SK-N-DZ (cell line): ENCODE data around the gene SEMA4G.

ENCODE experiments used
- DNase-seq: peaks from one replicate; pipeline ENCODE4 v3.0.0-alpha.2; 2015; ENCODE audit warnings: low spot score
- small RNA-seq, 2 experiments: library from RNA; depleted of rRNA; stranded (forward); fragments of <200 nt; gene quantifications; one replicate each; pipeline ENCODE3, GENCODE V24; 2014

SEMA4G gene

DNA sequence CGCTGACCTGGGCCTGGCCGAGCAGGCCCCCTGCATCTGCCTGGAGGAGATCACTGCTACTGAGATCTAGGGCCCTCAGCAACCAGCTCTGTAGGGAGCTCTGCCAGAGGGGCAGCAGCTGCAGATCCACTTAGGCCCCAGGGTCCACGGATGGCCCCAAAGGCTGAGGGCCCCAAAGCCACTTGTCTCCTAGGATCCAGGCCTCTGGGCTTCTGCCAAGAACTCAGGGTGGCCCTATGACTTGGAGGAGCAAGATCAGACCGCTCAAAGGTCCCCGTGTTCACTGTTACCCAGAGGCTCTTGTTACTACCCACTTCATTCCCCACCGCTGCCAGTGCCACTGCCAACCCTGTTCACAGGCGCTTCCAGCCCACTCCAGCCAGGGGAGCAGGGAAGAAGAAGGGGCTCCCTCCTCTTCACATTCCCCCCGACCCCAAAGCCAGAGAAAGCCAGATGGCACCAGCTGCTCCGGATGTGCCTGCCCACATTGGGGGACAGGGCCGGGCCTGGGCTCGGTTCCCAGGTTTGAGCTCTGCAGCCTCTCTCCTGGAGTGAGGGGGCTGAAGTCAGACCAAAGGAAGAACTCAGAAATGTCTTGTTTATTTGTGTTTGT lies 37.9 kb downstream of the SEMA4G start:
- DNase-seq, result no peak

DNA sequence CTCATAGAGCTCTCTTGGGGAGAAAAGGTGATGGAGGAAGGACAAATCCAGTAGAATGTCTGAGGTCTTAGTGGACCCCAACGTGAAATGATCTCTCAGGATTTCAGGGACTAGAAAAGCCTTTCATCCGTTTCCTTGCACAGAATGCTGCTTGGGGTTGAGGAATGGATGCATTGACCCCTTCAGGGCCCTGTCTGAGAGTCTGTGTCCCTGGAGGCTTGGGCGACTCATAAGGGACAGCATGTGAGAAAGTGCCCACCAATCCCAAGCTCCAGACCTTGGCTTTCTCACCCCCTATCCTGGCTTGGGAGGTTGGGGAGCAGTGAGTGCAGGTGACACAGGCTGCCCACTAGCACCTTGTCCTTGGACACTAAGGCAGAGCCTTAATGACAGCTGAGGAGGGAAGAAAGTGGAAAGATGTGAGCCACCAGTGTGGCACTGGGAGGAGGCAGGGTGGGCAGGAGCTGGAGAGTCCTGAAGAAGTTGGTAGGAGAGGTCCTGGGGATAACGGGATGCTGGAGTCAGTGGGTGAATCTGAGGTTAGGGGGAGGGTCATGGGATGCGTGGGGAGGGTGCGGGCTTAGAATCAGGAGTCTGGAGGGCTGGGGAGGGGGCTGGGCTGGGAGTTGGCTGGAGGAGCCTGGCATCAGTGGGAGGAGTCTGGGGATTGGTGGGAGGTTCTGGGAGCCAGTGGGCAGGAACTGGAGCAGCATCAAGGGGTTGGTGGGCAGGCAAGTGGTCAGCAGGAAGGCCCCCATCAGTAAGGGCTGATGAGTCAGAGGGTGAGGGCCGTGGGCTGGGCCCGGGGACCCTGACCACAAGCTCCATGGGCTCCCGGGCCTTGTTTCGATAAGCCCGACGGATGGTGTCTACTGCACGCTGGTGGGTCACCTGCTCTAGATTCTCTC lies 38.9 kb downstream of the SEMA4G start:
- DNase-seq, result no peak

GRCh38 chr10:101008823-101009423 lies 39.6 kb downstream of the SEMA4G start:
- DNase-seq, result no peak

- DNase-seq, result no peak
These were observed 41.0 kb downstream of the SEMA4G start for GRCh38 chr10:101010329-101010728.

DNA sequence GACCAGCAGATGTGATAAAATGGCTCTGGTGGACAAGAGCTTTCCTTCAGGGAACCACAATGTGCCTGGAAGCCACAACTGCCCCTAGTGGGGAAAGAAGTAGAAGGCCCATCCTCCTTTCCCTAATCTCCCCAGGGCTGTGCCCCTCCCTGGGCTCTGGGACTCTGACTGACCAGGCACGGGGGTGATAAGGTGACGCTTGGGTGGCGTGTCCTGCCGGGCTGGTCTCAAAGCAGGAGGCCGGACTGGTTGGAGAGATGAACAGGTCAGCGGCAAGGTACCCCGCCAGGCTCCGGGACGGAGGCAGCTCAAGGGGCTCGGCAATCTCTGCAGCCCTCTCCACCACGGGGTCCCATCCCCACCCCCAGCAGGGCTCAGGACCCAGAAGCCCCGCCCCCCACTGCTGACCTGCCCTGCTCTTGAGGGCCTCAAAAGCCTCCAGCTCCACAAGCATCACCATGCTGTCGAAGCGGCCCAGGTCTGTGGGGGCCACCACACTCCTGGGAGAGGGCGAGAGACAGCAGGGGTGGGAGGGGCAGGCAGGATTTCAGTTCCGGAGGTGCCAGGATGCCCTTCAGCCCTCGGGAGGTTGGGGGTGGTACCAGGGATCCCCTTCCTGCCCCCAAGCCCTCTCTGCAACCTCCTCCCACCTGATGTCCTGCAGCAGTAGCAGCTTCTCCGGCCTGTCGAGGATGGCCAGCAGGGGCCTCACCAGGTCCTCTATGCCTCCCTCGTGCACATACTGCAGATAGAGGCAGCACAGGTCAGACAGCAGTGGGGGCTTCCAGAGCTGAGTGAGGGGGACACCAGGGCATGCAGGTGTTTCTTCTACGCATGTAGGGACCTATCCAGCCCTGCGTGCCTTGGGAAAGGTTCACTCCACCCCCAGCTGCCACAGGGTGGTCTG lies 42.5 kb downstream of the SEMA4G start:
- DNase-seq, result peak; percentile 79

DNA sequence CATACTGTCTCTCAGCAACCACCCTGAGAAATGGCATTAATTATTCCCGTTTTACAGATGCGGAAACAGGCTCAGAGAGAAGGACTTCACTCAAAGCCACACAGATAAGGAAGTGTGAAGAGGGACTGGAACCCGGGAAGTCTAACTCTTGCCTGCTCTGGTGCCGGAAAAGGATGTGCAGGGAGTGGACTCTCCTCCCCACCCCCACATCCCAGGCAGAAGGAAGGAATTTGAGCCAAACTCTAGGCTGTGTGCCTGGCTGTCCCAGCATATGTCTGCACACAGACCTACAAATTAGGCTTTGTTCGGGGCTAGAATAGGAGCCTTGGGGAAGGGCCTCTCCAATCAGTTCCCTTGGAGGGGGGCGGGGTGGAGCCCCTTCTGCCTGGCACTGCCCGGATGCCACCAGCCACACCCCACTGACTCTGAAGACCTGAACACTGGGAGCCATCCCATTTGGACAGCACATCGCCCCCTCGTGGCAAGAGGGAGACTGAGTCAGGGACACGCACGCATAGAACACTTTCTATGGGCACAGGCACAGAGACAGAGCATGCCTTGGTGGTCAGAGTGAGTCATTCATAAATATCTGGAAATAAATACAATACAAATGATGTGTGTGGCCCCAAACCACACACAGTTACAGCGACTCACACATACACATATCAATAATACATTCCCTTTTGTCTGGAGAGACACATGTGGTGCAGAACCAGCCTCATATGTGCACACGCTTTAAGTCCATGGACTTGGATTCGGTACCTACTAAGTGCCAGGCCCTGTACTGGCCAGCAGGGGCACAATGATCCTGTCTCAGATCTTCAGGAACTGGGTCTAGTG lies 43.4 kb downstream of the SEMA4G start:
- peak; percentile 90 for DNase-seq

DNA sequence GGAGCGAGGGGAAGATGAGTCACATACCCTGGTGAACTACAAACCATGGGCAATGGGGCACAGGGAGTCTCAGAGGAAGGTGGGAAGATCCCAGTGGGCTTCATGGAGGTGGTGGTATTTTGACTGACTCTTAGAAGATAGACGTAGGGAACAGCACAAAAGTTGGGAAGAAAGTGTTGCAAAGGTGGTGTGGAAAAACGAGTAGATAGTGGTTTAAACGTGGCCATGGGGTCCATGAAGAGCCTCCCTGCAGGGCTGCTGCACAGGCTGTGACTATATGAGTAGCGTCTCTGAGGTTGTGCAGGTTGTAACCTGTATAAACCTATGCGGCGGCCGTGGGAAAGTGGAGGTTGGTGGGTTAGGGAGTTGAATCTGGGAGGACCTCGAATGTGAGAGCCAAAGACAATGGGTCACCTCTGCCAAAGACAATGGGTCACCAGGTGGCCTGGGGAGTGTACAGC lies 44.1 kb downstream of the SEMA4G start:
- no peak for DNase-seq

GRCh38 chr10:101014230-101014884 lies 45.1 kb downstream of the SEMA4G start:
- DNase-seq, result peak; percentile 69

DNA sequence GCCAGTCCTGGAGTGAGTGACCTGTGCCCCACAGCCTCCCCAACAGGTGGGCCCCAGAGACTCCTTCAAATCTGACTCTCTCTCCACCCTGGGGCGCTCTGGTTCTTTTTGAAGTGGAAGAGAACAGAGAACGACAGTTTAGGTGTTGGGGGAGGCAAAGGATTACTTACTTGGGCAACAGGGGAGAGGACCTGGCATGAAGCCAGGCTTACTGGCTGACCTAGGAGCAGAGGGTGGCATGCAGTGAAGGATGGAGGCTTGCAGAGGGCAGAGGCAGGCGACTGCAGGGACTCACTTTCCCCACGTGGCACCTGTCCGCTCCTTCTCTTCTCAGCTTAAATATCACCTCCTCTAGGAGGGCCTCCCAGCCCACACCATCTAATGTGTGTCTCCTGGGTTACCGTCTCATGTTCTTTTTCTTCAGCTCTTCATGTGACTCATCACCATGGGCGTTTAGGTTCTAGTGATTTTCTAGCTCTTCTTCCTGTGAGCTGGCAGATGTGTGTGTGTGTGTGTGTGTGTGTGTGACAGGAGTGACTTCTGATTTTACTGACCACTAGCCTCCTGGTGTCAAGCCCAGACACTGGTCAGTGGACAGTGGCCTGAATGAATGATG lies 45.8 kb downstream of the SEMA4G start:
- no peak for DNase-seq

DNA sequence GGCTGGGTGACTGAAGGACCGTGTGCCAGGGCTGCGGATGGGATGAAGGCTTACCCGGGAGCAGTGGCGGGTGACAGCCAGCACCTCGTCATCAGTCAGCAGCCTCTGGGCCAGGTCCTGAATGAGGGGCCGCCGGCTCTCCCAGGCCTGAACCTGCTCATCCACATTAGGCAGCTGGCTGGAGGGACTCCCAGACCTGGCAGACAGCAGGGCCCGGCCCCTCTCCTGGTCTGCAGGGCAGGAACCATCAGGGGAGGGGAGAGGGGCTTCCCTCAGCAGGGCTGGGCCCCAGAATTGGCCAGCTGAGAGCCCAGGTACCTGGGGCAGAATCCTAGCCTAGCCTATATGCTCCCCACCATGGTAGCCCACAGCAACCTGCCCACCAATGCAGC lies 46.3 kb downstream of the SEMA4G start:
- DNase-seq, result no peak

DNA sequence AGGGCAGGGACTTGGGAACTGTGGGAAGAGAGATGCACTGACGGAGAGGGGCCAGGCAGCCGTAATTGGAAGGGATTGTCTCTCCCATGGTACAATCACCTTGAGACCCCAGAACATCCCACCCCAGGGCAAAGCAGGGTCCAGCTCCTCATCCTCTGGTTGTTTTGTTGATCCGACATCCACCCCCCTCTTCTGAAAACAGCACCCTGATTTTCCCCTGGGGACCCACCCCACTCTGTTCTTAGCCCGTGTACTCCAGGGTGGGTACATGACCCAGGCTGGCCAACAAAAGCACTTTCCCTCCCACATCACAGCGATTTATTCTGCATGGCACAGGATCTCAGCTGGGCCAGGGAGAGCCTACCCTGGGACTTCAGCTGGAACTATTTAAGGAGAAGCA lies 47.5 kb downstream of the SEMA4G start:
- no peak for DNase-seq

- DNase-seq, result no peak
These were observed 48.9 kb downstream of the SEMA4G start for GRCh38 chr10:101018118-101018599.

DNA sequence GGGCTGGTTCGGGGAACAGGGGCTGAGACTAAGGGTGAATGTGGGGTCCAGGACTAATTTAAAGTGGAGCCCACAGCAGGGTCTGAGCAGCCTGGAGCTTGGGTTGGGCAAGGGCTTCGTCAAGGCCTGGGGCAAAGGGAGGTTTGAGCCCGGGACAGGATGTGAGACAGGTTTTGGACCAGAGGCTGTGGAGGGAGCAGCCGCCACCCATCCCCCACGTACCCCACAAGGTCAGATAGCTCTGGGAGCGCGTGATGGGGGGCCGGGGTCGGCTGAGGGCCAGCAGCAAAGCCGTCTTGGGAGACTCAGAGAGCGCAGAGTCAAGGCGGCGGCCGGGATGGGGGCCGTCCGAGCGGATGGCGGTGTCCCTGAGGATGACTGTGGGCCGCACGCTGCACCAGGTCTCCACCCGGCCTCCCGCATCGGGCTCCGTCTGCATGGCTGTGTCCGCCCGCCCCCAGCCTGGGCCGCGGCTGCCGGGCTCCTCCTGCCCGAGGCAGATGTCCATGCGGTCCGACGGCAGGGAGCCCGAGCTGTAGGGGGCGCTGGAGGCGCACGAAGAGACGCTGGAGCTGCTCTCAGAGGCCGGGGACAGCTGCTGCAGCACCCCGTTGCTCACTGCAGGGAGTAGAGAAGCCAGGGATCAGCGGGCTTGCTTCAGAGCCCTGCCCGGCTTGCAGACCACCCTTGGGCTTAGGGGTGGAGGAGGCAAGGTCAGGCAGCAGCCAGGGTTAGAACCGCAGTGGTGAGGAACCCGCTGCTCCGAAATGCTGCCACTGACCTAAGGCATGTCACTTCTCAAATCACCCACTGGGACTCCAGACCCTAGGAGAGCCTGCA lies 49.5 kb downstream of the SEMA4G start:
- peak; percentile 86 for DNase-seq

Small RNAs within 50 kb of the gene (small RNA-seq; reads per million reads assigned to genes)
- gene MIR608, result 0 reads per million in 2 experiments
